Measurements from ENCODE around the gene GRK5.

DNA sequence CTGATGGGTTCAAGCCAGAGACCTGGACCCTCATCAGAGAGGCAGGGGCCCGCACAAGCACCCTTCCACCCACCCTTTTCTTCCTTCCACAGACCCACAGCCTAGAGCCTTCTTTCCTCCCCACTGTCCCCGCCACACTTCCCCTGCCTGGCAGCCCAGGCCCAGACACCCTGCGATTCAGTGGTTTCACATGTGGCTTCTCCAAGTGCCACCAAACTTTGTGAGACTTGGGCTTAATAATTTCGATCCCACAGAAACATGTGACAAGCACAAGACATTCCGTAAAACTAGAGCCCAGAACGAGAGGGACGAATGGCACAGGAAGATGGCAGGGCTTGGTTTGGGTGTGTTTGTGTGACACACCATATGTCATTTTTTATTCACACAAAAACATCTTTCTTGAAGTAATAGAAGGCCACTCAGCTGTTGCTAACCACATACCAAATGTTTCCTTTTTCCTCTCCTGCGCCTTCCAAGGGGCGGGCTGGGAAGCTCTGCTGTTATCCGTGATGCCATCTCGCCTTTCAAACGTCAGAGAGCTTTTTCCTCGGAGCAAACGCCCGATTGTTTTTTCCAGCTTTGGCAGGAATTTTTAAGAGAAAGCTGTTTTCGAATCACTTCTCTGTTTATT, 162.9 kb downstream of the GRK5 start:
- no peak for TF ChIP-seq CTCF (conservative IDR thresholded peaks at IDR 0.05; ENCODE audit: low read depth, low read length)
- TF ChIP-seq EZH2 (IDR thresholded peaks at IDR 0.05; ENCODE audit: borderline replicate concordance, low read depth, low read length, poor library complexity, severe bottlenecking): no peak
